Thyroid gland (tissue), 4 donors: ENCODE data around the gene TMEM242.

Experiments used
- POLR2A ChIP-seq, 2 donors: fragments of 450-650 bp; IDR thresholded peaks; one replicate each; pipeline ENCODE4 v1.6.1; 2017; ENCODE audit warnings: antibody characterized with exemption in 2 of 2, mild to moderate bottlenecking in 2 of 2, moderate library complexity in 1 of 2
- TF ChIP-seq, protein P1 (sequence below), 6 experiments: fragments of 200-600 bp in 3 of 6; fragments of 450-650 bp in 3 of 6; sonication (generic) in 3 of 6; IDR thresholded peaks; one replicate each; pipeline ENCODE4 v1.5.1; 2016 to 2019; ENCODE audit warnings: antibody characterized with exemption in 6 of 6, mild to moderate bottlenecking in 2 of 6, inconsistent platforms in 1 of 6, moderate library complexity in 1 of 6

DNA sequence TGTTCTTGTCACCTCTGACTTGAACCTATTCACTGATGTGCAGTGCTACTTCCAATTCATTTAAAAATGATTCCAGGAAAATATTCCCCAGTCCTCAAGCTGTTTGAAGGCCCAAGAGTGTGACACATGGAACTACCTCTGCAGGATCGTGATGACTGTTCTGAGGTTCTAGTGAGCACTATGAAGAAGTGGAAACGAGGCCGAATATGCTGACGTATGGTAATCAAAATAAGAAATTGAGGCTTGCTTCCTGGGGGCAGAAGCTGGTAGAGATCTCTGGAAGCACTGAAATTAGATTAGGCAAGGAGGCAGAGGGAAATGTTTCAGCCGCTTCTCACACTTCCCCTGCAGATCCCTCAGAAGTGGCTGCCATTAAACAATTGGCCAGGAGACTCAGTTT is 15.7 kb downstream of the TMEM242 start:
- no peak for TF ChIP-seq POLR2A (IDR thresholded peaks at IDR 0.05)
- TF ChIP-seq, protein P1, sequence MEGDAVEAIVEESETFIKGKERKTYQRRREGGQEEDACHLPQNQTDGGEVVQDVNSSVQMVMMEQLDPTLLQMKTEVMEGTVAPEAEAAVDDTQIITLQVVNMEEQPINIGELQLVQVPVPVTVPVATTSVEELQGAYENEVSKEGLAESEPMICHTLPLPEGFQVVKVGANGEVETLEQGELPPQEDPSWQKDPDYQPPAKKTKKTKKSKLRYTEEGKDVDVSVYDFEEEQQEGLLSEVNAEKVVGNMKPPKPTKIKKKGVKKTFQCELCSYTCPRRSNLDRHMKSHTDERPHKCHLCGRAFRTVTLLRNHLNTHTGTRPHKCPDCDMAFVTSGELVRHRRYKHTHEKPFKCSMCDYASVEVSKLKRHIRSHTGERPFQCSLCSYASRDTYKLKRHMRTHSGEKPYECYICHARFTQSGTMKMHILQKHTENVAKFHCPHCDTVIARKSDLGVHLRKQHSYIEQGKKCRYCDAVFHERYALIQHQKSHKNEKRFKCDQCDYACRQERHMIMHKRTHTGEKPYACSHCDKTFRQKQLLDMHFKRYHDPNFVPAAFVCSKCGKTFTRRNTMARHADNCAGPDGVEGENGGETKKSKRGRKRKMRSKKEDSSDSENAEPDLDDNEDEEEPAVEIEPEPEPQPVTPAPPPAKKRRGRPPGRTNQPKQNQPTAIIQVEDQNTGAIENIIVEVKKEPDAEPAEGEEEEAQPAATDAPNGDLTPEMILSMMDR (IDR thresholded peaks at IDR 0.05) = no peak
